ENCODE measurements around the gene PISD.
"Not testable (repeated sequence)": the region's sequence is repeated elsewhere in the genome, so short reads cannot be mapped to it uniquely, and the experiment has no call there.

The PISD gene

GRCh38 chr22:31604746-31605705, 57.0 kb downstream of the PISD start:
- DNase-seq = no peak

- DNase-seq = no peak
Measured at GRCh38 chr22:31604137-31604705, 57.8 kb downstream of the PISD start.

DNA sequence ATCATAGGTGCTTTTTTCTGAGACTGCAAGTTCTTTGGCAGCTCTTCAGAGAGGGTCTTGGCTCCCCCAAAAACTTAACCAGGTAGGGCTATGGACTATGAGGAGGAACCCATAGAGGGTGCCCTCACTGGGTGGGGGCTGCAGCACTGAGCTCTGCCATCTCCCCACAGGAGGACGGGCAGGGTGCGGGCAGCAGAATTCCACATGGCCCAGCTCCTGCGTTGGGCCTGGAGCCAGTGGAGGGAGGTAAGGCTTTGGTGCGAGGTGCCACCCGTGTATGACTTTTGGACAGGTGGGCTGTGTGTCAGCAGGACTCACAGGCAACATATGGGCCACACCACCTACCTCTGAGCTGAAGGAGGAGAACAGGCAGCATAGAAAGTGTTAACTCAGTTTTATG, 58.4 kb downstream of the PISD start:
- no peak for DNase-seq

DNA sequence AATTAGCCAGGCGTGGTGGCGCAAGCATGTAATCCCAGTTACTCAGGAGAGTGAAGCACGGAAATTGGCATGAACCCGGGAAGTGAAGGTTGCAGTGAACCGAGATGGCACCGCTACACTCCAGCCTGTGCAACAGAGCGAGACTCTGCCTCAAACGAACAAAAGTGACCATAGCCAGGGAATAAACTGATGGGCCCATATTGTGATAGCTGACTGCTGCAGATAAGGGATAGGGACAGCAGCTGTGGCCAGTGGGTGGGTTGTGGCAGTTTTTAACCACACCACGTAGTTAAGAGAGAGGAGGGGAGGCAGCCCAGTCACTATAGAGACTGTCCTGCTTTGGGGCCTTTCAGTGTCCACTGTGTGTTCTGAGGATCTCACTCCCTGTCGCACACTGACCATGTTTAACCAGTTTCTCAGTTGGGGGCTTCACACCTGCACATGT, 58.9 kb downstream of the PISD start:
- no peak for DNase-seq

DNA sequence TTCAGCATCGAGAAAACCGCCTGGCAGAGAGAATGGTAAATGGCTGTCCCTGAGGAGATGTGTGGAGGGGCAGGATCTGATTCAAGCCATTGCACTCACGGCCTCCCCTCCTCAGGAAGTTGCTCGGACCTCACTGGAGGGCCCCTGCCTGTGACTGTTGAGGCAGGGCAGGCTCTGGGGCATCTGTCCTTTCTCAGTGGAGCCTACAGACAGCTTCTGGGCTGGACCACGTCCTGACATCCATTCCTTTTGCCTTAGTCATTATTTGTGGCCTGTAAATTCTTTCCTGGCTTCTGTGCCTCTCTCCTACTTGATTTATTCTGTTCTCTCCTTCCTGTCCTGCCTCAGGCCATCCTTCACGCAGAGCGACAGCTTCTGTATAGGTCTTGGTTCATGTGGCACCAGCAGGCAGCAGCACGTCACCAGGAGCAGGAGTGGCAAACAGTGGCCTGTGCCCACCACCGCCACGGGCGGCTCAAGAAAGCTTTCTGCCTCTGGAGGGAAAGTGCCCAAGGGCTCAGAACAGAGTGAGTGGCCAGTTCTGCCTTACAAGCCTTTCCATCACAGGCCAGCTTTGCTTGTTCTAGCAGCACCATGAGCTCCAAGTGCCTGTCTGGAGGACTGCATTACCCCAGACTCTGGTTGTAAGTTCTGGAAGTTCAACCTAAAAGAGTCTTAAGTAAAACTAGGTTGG, 59.6 kb downstream of the PISD start:
- no peak for DNase-seq

DNA sequence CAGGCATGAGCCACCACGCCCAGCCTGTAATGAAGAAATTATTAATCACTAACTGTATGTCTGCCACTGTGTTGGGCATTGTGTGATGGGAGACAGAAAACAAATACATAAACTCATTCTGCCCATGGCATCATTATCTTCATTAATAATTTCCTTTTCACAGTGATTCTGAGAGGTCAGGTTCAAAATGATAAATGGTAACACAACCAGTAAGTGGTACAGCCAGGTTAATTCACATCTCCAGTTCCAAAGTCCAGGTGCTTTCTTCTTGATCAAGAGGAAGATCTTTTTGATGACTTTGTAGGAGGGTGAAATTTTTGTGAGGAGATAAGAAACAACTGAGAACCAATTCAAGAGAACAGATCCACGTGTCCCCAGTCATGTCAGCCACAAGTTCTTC, 66.7 kb downstream of the PISD start:
- no peak for DNase-seq

DNA sequence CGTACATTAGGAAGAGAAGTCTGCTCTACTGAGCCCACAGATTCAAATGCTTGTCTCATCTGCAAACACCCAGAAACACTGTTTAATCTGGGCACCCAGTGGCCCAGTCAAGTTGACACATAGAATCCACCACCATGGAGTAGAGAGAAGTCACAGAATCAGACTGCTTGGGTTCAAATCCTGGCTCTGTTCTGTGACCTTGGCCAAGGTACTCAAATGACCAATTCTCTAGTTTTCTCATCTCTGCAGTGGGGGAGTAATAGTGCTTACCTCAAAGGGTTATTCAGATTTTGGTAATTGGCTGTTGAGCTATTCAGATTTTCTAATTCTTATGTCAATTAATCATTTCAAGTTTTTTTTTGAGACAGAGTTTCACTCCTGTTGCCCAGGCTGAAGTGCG, 71.9 kb downstream of the PISD start:
- not testable (repeated sequence) for DNase-seq

DNA sequence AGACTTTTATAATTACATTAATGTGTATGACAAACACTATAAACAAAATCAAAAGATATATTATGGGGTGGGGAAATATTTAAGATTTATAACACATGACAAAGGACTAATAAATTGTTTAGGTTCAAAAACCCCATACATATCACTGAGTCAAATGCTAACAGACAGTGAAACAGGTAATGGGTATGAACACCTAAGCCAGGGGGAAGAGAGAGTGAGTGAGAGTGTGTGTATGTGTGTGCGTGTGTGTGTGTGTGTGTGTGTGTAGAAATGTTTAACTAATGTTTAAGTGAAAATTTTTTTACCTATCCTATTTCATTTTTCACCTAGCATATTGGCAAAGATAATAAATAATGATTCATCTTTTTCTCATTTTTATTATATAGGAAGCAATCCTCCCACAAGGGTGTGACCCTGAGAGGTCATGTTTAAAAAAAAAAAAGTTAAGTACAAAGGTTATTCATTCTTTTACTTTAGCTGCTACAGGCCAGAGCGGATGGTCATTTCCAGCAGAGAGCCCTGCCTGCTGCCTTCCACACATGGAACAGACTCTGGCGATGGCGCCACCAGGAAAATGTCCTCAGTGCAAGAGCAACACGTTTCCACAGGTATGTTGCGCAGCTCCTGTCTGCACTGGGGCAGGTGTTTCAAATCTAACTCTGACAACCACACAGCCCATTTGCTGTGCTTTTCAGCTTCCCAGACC, 72.9 kb downstream of the PISD start:
- no peak for DNase-seq

GRCh38 chr22:31586137-31586920, 75.7 kb downstream of the PISD start:
- no peak for DNase-seq

- peak; percentile 60 for DNase-seq
Measured at GRCh38 chr22:31585161-31585859, 76.7 kb downstream of the PISD start.

DNA sequence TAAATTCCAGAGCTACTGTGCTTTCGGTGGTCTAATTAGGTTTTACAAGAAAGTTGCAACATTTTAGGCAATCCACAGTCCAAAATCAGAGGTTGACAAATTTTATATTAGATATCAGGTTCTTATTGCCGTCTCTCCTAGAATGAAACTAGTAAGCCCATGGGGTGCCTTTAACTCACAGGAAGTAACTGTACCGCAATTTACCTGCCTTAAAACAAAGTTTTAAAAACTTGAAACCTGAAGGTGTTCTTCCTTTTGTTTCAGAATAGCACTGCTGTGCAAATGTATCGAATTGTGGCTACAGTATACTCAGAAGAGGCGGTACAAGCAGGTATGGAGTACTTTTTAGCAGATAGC, 77.2 kb downstream of the PISD start:
- peak; percentile 8 for DNase-seq

- DNase-seq = no peak
Measured at GRCh38 chr22:31583861-31584485, 78.0 kb downstream of the PISD start.

DNA sequence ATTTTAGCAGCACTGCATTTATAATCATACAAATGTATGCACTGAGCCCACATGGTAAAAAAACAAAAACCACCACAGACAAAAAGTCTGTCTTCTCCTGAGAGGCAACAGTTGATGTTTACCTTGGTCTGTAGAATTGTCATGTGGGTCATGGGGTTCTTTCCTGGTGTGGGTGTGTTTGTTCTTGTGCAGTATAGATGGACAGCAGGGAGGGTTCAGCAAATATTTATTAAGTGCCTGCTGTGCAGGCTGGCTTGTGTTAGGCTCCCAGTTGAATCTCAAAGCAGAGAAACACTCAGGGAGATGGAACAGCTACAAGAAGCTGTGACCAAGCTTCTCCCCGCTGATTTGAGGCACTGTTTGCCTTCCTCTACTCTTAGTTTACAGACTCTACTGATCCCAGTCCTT, 82.2 kb downstream of the PISD start:
- no peak for DNase-seq

DNA sequence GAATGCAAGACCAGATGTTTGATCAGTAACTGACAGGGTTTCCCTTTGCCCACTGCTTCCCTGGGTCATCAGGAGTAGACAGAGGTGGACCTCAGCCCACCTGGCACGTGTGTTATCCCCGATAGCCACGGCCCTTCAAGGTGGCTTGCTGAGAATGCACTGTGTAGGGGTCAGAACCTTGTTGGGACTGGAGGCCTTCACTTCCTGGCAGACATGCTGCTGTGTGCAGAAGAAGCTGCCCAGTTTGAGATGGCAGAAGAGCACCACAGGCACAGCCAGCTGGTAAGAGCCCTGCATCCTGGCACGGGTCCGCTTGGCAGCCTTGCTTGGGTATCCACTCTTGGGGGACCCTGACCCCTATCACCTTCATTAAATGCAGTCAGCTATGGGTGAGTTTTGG, 83.8 kb downstream of the PISD start:
- DNase-seq = no peak

- no peak for DNase-seq
Measured at GRCh38 chr22:31577711-31578110, 84.3 kb downstream of the PISD start.

GRCh38 chr22:31575190-31575589, 86.8 kb downstream of the PISD start:
- no peak for DNase-seq

DNA sequence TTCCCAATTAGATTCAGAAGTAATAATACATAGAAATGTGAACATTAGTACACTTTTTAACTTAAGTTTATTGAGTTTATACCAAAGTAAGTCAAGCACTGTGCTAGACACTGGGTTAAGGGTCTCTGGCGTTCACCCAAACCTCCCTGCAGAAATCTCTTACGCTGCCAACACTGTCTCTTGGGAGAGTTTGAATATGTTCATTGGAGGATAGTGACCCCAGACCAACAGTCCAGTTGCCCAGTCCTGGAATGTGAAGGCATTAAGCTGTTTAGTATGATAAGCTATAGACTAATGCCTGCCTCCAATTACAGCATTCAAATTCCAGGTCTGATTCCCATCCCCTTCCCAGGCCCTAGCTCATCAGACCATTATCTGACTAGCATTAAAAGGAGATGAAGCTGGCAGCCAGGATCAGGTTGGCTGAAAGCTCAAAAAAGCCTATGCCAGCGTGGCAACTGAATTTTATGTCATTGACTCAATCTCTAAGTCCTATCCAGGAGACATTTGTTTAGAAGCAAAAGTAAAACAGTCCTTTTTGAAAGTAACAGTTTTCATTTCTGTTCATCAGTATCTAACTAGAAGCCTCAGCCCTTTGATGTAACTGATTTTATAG, 87.9 kb downstream of the PISD start:
- DNase-seq = no peak

DNA sequence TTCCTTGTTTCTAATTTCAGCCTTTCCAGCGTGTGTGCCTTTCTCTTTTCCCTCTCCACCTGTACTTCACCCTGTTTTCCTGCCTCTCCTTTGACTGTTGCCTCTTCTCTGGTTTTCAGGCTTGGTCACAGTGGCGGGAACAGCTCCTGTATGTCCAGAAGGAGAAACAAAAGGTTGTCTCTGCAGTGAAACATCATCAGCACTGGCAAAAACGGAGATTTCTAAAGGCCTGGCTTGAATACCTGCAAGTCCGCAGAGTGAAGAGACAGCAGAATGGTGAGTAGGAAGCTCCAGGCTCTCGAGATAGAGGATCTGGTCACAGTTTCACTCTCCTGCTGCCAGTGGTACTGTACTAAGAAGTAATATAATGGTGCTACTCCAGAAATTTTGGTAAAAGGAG, 89.1 kb downstream of the PISD start:
- DNase-seq = no peak

- DNase-seq = no peak
Measured at GRCh38 chr22:31569126-31569525, 92.9 kb downstream of the PISD start.

All from activated CD4-positive, alpha-beta T cell treated with anti-CD3 and anti-CD28 coated beads, Interleukin-2, amount 50 U/mL, for 16 hours (primary cell).